HepG2 (cell line): ENCODE data around the gene CKB. TPM values are rescaled to one million over a fixed set of nuclear protein-coding genes. Genes with fewer than 3 reads are reported as not detected.

Source experiments
- AGO2 ChIP-seq: fragments of 200-400 bp; formaldehyde crosslinking; optimal IDR thresholded peaks from 2 replicates; pipeline ENCODE3; 2017; ENCODE audit warnings: mild to moderate bottlenecking, low read depth, low read length, moderate library complexity
- ARHGAP35 ChIP-seq: sonication (generic); formaldehyde crosslinking; IDR thresholded peaks from 2 replicates; pipeline ENCODE4 v1.9.0; 2022; ENCODE audit warnings: mild to moderate bottlenecking, inconsistent platforms, moderate library complexity, missing genetic modification reagents, borderline replicate concordance
- ARID4A ChIP-seq: sonication (generic); formaldehyde crosslinking; IDR thresholded peaks from 2 replicates; pipeline ENCODE4 v1.5.0; 2020; ENCODE audit warnings: mild to moderate bottlenecking, missing genetic modification reagents, borderline replicate concordance
- BCLAF1 ChIP-seq: fragments of 450-650 bp; IDR thresholded peaks from 2 replicates; pipeline ENCODE4 v1.6.1; 2017; ENCODE audit warnings: mild to moderate bottlenecking
- EEA1 ChIP-seq: sonication (generic); formaldehyde crosslinking; IDR thresholded peaks from 2 replicates; pipeline ENCODE4 v1.5.1; 2020; ENCODE audit warnings: mild to moderate bottlenecking, missing genetic modification reagents, borderline replicate concordance
- HDAC1 ChIP-seq: sonication (generic); formaldehyde crosslinking; IDR thresholded peaks from 2 replicates; pipeline ENCODE4 v1.5.1; 2020; ENCODE audit warnings: mild to moderate bottlenecking, missing genetic modification reagents
- HNF4A ChIP-seq: sonication (generic); formaldehyde crosslinking; IDR thresholded peaks from 2 replicates; pipeline ENCODE4 v1.4.0; 2020; ENCODE audit warnings: missing genetic modification reagents
- IRX3 ChIP-seq: sonication (generic); formaldehyde crosslinking; IDR thresholded peaks from 2 replicates; pipeline ENCODE4 v1.8.1; 2023; ENCODE audit warnings: mild to moderate bottlenecking, low read depth, missing genetic modification reagents, borderline replicate concordance
- KDM5A ChIP-seq: fragments of 200-600 bp; sonication (generic); IDR thresholded peaks from 2 replicates; pipeline ENCODE4 v1.7.0; 2018; ENCODE audit warnings: antibody characterized with exemption, mild to moderate bottlenecking, low read length, borderline replicate concordance
- MXD4 ChIP-seq: IDR thresholded peaks from 2 replicates; pipeline ENCODE4 v1.6.1; 2016; ENCODE audit warnings: mild to moderate bottlenecking, missing biosample characterization, missing genetic modification reagents
- RAD51 ChIP-seq: fragments of 450-650 bp; IDR thresholded peaks from 2 replicates; pipeline ENCODE4 v1.6.1; 2016; ENCODE audit warnings: borderline replicate concordance
- THAP7 ChIP-seq: sonication (generic); formaldehyde crosslinking; IDR thresholded peaks from 2 replicates; pipeline ENCODE4 v1.8.1; 2023; ENCODE audit warnings: mild to moderate bottlenecking, missing genetic modification reagents
- TRAFD1 ChIP-seq: sonication (generic); formaldehyde crosslinking; IDR thresholded peaks from 2 replicates; pipeline ENCODE4 v1.5.1; 2020; ENCODE audit warnings: missing genetic modification reagents, mild to moderate bottlenecking, borderline replicate concordance
- TRIM24 ChIP-seq: sonication (generic); formaldehyde crosslinking; IDR thresholded peaks from 2 replicates; pipeline ENCODE4 v1.8.0; 2022; ENCODE audit warnings: mild to moderate bottlenecking, missing genetic modification reagents
- ZFX ChIP-seq: sonication (generic); formaldehyde crosslinking; IDR thresholded peaks from 2 replicates; pipeline ENCODE4 v1.4.0; 2020; ENCODE audit warnings: mild to moderate bottlenecking, low read depth, missing genetic modification reagents, moderate library complexity
- ZNF747 ChIP-seq: sonication (generic); formaldehyde crosslinking; IDR thresholded peaks from 2 replicates; pipeline ENCODE4 v1.8.1; 2023; ENCODE audit warnings: missing genetic modification reagents, mild to moderate bottlenecking, borderline replicate concordance
- ZNF891 ChIP-seq: sonication (generic); formaldehyde crosslinking; IDR thresholded peaks from 2 replicates; pipeline ENCODE4 v1.5.0; 2020; ENCODE audit warnings: mild to moderate bottlenecking, missing genetic modification reagents
- polyA plus RNA-seq, 8 experiments: library from polyadenylated mRNA; depleted of rRNA in 3 of 8; stranded (reverse) in 7 of 8; unstranded in 1 of 8; fragments of >200 nt; fragmentation: Illumina TruSeq in 4 of 8; extraction: Trizol in 4 of 8; gene quantifications; 2 replicates each; pipeline versions ENCODE4 v1.2.1 to v1.2.3, GENCODE V29; 2011 to 2016; ENCODE audit warnings: low read depth in 4 of 8, missing spikeins in 1 of 8, mixed read lengths in 1 of 8; ENCODE audit not compliant: insufficient read depth in 1 of 8
- total RNA-seq, 5 experiments: library from RNA; depleted of rRNA; stranded (reverse); fragments of >200 nt; fragmentation: Illumina TruSeq; extraction: Trizol; gene quantifications; 2 replicates each; pipeline ENCODE4 v1.2.3, GENCODE V29; 2016; ENCODE audit warnings: low read depth in 1 of 5

CKB gene
- total and polyA plus RNA-seq, 2 of the 13 experiments (the other 11 are each of a cell fraction or from before 2014, with no cell fraction given) = 82.3 to 217 TPM

- TF ChIP-seq ARID4A (CRISPR knock-in tag) (no peak; the same call in 1 of the 2 replicates), RAD51 (no peak), ZNF891 (CRISPR knock-in tag) (no peak), THAP7 (CRISPR knock-in tag) (no peak), ZNF747 (CRISPR knock-in tag) (0 out of 2 replicates have a peak, but pooled peaks have one; percentile 4), TRIM24 (CRISPR knock-in tag) (no peak), TRAFD1 (no peak), MXD4 (CRISPR knock-in tag) (no peak), HNF4A (CRISPR knock-in tag) (peak; percentile 35; the same call in 1 of the 2 replicates), KDM5A (no peak), ARHGAP35 (CRISPR knock-in tag) (no peak), BCLAF1 (no peak), ZFX (peak; percentile 61; the same call in 1 of the 2 replicates), IRX3 (CRISPR knock-in tag) (peak; percentile 3; the same call in 1 of the 2 replicates), AGO2 (no peak), EEA1 (CRISPR knock-in tag) (0 out of 2 replicates have a peak, but pooled peaks have one; percentile 44), HDAC1 (0 out of 2 replicates have a peak, but pooled peaks have one; percentile 34)
Observed at GRCh38 chr14:103517721-103518421, 4.8 kb downstream of the CKB start (continued).
